GM12878 (cell line): ENCODE measurements around the gene MTFP1.

ENCODE experiments used
- BCL11A ChIP-seq: IDR thresholded peaks from 2 replicates; pipeline ENCODE4 v1.6.1; 2011; ENCODE audit warnings: low read depth, low read length
- CBX5 ChIP-seq: sonication (generic); IDR thresholded peaks from 2 replicates; pipeline ENCODE4 v1.6.1; 2016; ENCODE audit warnings: low read depth, moderate library complexity, mild to moderate bottlenecking, inconsistent platforms
- EP300 ChIP-seq, 2 experiments: fragments of 150-350 bp in 1 of 2; IDR thresholded peaks; 2 replicates each; pipeline ENCODE4 v1.6.1; 2011 to 2012; ENCODE audit warnings: low read depth in 2 of 2, low read length in 2 of 2, borderline replicate concordance in 1 of 2, improper control_type of control experiment in 1 of 2, inconsistent platforms in 1 of 2; ENCODE audit not compliant: control insufficient read depth in 1 of 2
- ETV6 ChIP-seq, 2 experiments: fragments of 450-650 bp in 1 of 2; IDR thresholded peaks in 1 of 2; conservative IDR thresholded peaks in 1 of 2; 2 replicates each; pipeline ENCODE4 v1.6.1; 2014; ENCODE audit warnings: antibody characterized with exemption in 1 of 2, borderline replicate concordance in 1 of 2, low read depth in 1 of 2, mild to moderate bottlenecking in 1 of 2, moderate library complexity in 1 of 2
- MAX ChIP-seq: IDR thresholded peaks from 2 replicates; pipeline ENCODE4 v1.6.1; 2012; ENCODE audit warnings: low read depth, low read length, improper control_type of control experiment
- NFXL1 ChIP-seq: fragments of 450-650 bp; IDR thresholded peaks from 2 replicates; pipeline ENCODE4 v1.6.1; 2017; ENCODE audit warnings: antibody characterized with exemption, mild to moderate bottlenecking, borderline replicate concordance
- NR2C2 ChIP-seq: IDR thresholded peaks from 2 replicates; pipeline ENCODE4 v1.6.1; 2011; ENCODE audit warnings: borderline replicate concordance, low read depth; ENCODE audit not compliant: control insufficient read depth, insufficient read length
- PAX8 ChIP-seq: fragments of 450-650 bp; IDR thresholded peaks from 2 replicates; pipeline ENCODE4 v1.6.1; 2017; ENCODE audit warnings: mild to moderate bottlenecking, moderate library complexity
- SIN3A ChIP-seq: IDR thresholded peaks from 2 replicates; pipeline ENCODE4 v1.6.1; 2012; ENCODE audit warnings: low read depth, low read length, improper control_type of control experiment
- SMAD5 ChIP-seq: IDR thresholded peaks from 2 replicates; pipeline ENCODE4 v1.6.1; 2016; ENCODE audit warnings: antibody characterized with exemption, low read depth
- TAF1 ChIP-seq: IDR thresholded peaks from 2 replicates; pipeline ENCODE4 v1.6.1; 2011; ENCODE audit warnings: mild to moderate bottlenecking, low read depth, low read length, borderline replicate concordance
- TF ChIP-seq, protein P1 (sequence below), 3 experiments: IDR thresholded peaks in 2 of 3; conservative IDR thresholded peaks in 1 of 3; 2 replicates each; pipeline ENCODE4 v1.5.1; 2011; ENCODE audit warnings: low read depth in 3 of 3, low read length in 3 of 3, mild to moderate bottlenecking in 3 of 3, control low read depth in 2 of 3, moderate library complexity in 2 of 3, inconsistent platforms in 1 of 3, mixed read lengths in 1 of 3; ENCODE audit not compliant: control insufficient read depth in 2 of 3, insufficient read depth in 1 of 3; ENCODE audit errors: extremely low read depth in 1 of 3

DNA sequence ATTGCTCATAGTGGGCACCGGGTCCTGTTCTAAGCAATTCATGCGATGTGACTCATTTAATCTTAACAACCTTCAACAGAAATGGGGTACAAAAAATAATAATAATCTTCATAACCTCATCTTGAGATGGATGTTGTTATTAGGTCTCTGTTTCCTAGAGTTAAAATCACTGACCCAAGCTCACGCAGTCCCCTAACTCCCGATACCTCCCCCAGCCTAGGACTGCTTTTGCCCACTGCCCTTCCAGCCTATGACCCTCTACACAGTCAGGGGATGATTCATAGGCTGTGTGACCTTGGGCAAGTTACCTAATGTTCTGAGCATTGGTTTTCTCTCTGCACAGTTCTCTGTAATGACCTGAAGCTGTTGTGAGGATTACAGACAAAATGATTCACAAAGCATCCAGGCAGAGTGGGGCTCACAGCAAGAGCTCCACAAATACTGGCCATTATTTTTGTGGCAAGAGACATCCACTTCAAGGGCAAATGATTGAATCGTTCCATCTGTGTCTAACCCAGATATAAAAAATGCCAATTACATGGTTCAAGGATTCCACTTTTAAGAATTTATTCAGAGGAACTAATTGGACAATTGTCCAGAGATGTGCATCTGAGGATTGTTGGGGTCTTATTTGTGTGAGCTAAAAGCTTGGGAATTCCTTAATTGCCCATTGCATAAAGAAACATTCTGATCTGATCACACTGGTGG is 20.0 kb downstream of the MTFP1 start:
- no peak for TF ChIP-seq NFXL1
- no peak for TF ChIP-seq ETV6 (conservative IDR thresholded peaks at IDR 0.05 in 1 of 2, IDR thresholded peaks at IDR 0.05 in 1 of 2; ENCODE audit: borderline replicate concordance in 1 of 2, low read depth in 1 of 2)
- TF ChIP-seq, protein P1, sequence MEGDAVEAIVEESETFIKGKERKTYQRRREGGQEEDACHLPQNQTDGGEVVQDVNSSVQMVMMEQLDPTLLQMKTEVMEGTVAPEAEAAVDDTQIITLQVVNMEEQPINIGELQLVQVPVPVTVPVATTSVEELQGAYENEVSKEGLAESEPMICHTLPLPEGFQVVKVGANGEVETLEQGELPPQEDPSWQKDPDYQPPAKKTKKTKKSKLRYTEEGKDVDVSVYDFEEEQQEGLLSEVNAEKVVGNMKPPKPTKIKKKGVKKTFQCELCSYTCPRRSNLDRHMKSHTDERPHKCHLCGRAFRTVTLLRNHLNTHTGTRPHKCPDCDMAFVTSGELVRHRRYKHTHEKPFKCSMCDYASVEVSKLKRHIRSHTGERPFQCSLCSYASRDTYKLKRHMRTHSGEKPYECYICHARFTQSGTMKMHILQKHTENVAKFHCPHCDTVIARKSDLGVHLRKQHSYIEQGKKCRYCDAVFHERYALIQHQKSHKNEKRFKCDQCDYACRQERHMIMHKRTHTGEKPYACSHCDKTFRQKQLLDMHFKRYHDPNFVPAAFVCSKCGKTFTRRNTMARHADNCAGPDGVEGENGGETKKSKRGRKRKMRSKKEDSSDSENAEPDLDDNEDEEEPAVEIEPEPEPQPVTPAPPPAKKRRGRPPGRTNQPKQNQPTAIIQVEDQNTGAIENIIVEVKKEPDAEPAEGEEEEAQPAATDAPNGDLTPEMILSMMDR (IDR thresholded peaks at IDR 0.05 in 2 of 3, conservative IDR thresholded peaks at IDR 0.05 in 1 of 3; ENCODE audit: control insufficient read depth in 2 of 3, extremely low read depth in 1 of 3, insufficient read depth in 1 of 3, low read depth in 3 of 3, low read length in 3 of 3) = no peak
- no peak for TF ChIP-seq SMAD5
- no peak for TF ChIP-seq SIN3A
- TF ChIP-seq NR2C2 = no peak
- TF ChIP-seq MAX = no peak
- no peak for TF ChIP-seq CBX5
- TF ChIP-seq TAF1 = no peak
- TF ChIP-seq EP300 (IDR thresholded peaks at IDR 0.05; ENCODE audit: borderline replicate concordance in 1 of 2, control insufficient read depth in 1 of 2, low read depth in 2 of 2, low read length in 2 of 2) = no peak
- no peak for TF ChIP-seq PAX8
- TF ChIP-seq BCL11A = no peak
